Mucosa of descending colon (tissue), 3 donors: ENCODE measurements around the gene MTCH1. TPM values are rescaled to one million over a fixed set of nuclear protein-coding genes. Genes with fewer than 3 reads are reported as not detected.

ENCODE experiments used
- ATAC-seq: fragments of 200-7000 bp; cut with Tn5 transposase; one replicate; pipeline ENCODE4 v1.9.1; 2020; ENCODE audit warnings: mild to moderate bottlenecking, moderate library complexity
- DNase-seq, 3 donors: peaks; one replicate each; pipeline ENCODE4 v3.0.0-alpha.2; 2020
- H3K36me3 ChIP-seq: fragments of 200-600 bp; one replicate; pipeline ENCODE4 v1.8.0; 2021; ENCODE audit warnings: low read depth, mild to moderate bottlenecking
- H3K4me1 ChIP-seq: fragments of 200-600 bp; one replicate; pipeline ENCODE4 v1.8.0; 2021; ENCODE audit warnings: low read depth, mild to moderate bottlenecking
- H3K4me3 ChIP-seq: fragments of 200-600 bp; one replicate; pipeline ENCODE4 v1.8.0; 2021; ENCODE audit warnings: mild to moderate bottlenecking
- H3K9me3 ChIP-seq: fragments of 200-600 bp; one replicate; pipeline ENCODE4 v1.8.0; 2021; ENCODE audit warnings: mild to moderate bottlenecking
- CTCF ChIP-seq: fragments of 200-600 bp; IDR thresholded peaks from one replicate; pipeline ENCODE4 v1.8.0; 2022; ENCODE audit warnings: antibody characterized with exemption, mild to moderate bottlenecking
- intact Hi-C, 2 donors: fragments of 100-400 bp; cut with DNase I in 1 of 2; cut with micrococcal nuclease in 1 of 2; formaldehyde crosslinking; loops; one replicate each; pipeline versions ENCODE4 v1.11.0 to v1.11.1; 2022; cut with DNase I, micrococcal nuclease
- total RNA-seq, 3 donors: library from RNA; stranded (reverse); fragmentation: NEBNext Ultra II Directional in 2 of 3; extraction: Animal tissue kit (Norgen Biotek cat#: 25700) in 2 of 3; gene quantifications; one replicate each; pipeline versions ENCODE4 v1.2.1 to v1.2.4, GENCODE V29; 2021 to 2023
- donor health status: DM: no; HTN: no; CAD: no; lungs with moderate emphysema.
- donor health status: DM: no; HTN: no; CAD: no.
- donor health status: DM: no; HTN: yes; CAD: no.

The MTCH1 gene
- total RNA-seq, 3 donors from 2014 or later, result 153 to 186 (median 157) TPM

GRCh38 chr6:36963451-36964290 lies 22.3 kb downstream of the MTCH1 start:
- H3K4me1 ChIP-seq, result no peaks in the 10 kb centered on the region
- no peak overlapping the region for H3K4me3 ChIP-seq
- peaks cover 3% of the 10 kb centered on the region for H3K36me3 ChIP-seq
- H3K9me3 ChIP-seq, result no peaks in the 10 kb centered on the region
- peak; percentile 46 for ATAC-seq
- intact Hi-C loops, result no loop called here
- no peak for DNase-seq
- TF ChIP-seq CTCF, result no peak

GRCh38 chr6:36962874-36963273 lies 23.1 kb downstream of the MTCH1 start:
- intact Hi-C loops, result no loop called here
- ATAC-seq, result peak; percentile 50
- Histone ChIP-seq H3K4me1 (no peaks in the 10 kb centered on the region), H3K9me3 (no peaks in the 10 kb centered on the region), H3K4me3 (no peak overlapping the region), H3K36me3 (no peaks in the 10 kb centered on the region)
- no peak for TF ChIP-seq CTCF
- DNase-seq, result peak; percentile 65 to 75 (median 73)

DNA sequence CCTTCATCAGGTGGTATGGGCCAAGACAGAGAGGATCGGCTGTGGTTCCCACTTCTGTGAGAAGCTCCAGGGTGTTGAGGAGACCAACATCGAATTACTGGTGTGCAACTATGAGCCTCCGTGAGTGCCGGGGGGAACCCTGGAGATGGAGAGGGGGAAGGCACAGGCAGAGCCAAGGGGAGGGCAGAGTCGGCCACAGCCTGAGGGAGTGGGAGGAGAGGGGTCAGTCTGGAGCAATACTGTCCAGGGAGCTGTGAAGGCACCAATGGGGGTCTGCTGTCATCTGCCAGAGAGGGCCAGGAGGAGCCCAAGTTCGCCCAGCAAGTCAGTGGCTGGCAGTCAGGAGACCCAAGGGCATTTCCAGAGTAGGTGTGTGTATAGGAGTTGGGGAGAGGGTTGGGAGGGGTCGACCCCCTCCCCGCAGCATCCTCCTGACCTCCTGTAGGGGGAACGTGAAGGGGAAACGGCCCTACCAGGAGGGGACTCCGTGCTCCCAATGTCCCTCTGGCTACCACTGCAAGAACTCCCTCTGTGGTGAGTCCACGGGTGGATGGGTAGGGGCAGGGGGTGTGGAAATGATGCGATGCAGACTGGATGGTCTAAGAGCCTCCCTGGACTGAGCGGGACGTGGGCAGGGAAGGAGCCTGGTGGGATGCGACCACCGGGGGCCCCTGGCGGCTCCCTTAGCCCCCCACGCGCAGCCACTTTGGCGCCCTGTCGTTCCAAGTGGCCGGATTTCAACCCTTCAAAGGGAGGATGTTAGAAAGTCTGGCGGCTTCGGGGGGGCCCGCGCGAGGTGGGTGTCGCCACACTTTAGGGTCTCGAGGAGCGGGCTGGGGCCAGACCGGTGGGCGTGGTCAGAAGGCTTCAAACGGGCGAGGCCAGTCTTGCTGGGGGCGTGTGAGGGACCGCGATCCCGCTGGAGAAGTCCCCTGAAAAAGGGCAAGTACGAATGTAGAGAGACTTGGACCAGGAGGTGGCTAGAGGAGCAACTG lies 24.3 kb downstream of the MTCH1 start:
- ATAC-seq (no peak), DNase-seq (no peak)
- no peak for TF ChIP-seq CTCF
- intact Hi-C loops, result no loop called here
- Histone ChIP-seq H3K36me3 (no peaks in the 10 kb centered on the region), H3K9me3 (no peaks in the 10 kb centered on the region), H3K4me3 (no peak overlapping the region), H3K4me1 (no peaks in the 10 kb centered on the region)

- DNase-seq (no peak), ATAC-seq (no peak)
- no peaks in the 10 kb centered on the region for H3K36me3 ChIP-seq
- intact Hi-C loops, result no loop called here
- no peak overlapping the region for H3K4me3 ChIP-seq
- H3K9me3 ChIP-seq, result no peaks in the 10 kb centered on the region
- H3K4me1 ChIP-seq, result no peaks in the 10 kb centered on the region
- no peak for TF ChIP-seq CTCF
These were observed 26.3 kb downstream of the MTCH1 start for GRCh38 chr6:36959555-36960250.

- Histone ChIP-seq H3K4me3 (no peak overlapping the region), H3K36me3 (no peaks in the 10 kb centered on the region), H3K4me1 (no peaks in the 10 kb centered on the region), H3K9me3 (no peaks in the 10 kb centered on the region)
- TF ChIP-seq CTCF, result no peak
- ATAC-seq (no peak), DNase-seq (no peak)
- intact Hi-C loops, result no loop called here
These were observed 27.0 kb downstream of the MTCH1 start for GRCh38 chr6:36958775-36959554.
